GM06990 (cell line): ENCODE data around the gene R3HDML.
"Not testable (repeated sequence)": the region's sequence is repeated elsewhere in the genome, so short reads cannot be mapped to it uniquely, and the experiment has no call there.

Experiments used
- DNase-seq: peaks from one replicate; pipeline ENCODE4 v3.0.0-alpha.2; 2011; ENCODE audit not compliant: insufficient read length; ENCODE audit errors: extremely low read depth
- H3K27me3 ChIP-seq: replicated peaks from 2 replicates; pipeline ENCODE4 v1.6.0; 2011; ENCODE audit warnings: low read length; ENCODE audit not compliant: control insufficient read depth, insufficient read depth
- H3K36me3 ChIP-seq: 2 replicates; pipeline ENCODE4 v1.5.1; 2011; ENCODE audit warnings: low read length; ENCODE audit not compliant: control insufficient read depth, insufficient read depth
- H3K4me3 ChIP-seq: replicated peaks from 2 replicates; pipeline ENCODE4 v1.5.1; 2011; ENCODE audit warnings: low read depth, mild to moderate bottlenecking, control low read depth, low read length
- CTCF ChIP-seq: IDR thresholded peaks from 2 replicates; pipeline ENCODE4 v1.5.1; 2011; ENCODE audit warnings: low read length, control low read depth, mild to moderate bottlenecking, inconsistent platforms; ENCODE audit not compliant: insufficient read depth, poor library complexity, severe bottlenecking

Gene R3HDML

GRCh38 chr20:44324343-44324742 is 12.5 kb upstream of the R3HDML start:
- no peaks in the 10 kb centered on the region for H3K36me3 ChIP-seq
- no peak for DNase-seq
- no peaks in the 10 kb centered on the region for H3K27me3 ChIP-seq
- H3K4me3 ChIP-seq: no peak overlapping the region
- TF ChIP-seq CTCF: no peak

- peak overlapping the region; percentile 25 for H3K4me3 ChIP-seq
- no peaks in the 10 kb centered on the region for H3K27me3 ChIP-seq
- DNase-seq: no peak
- peak; percentile 4 for TF ChIP-seq CTCF
- no peaks in the 10 kb centered on the region for H3K36me3 ChIP-seq
Measured at GRCh38 chr20:44326391-44327159, 10.3 kb upstream of the R3HDML start.

GRCh38 chr20:44327748-44328147 is 9.1 kb upstream of the R3HDML start:
- H3K36me3 ChIP-seq, H3K4me3 ChIP-seq, H3K27me3 ChIP-seq, DNase-seq: not testable (repeated sequence)

- Histone ChIP-seq H3K27me3 (no peaks in the 10 kb centered on the region), H3K4me3 (no peak overlapping the region), H3K36me3 (no peaks in the 10 kb centered on the region)
- no peak for TF ChIP-seq CTCF
- DNase-seq: no peak
Measured at GRCh38 chr20:44328428-44328827, 8.4 kb upstream of the R3HDML start.

GRCh38 chr20:44331201-44331600 is 5.6 kb upstream of the R3HDML start:
- Histone ChIP-seq H3K36me3 (no peaks in the 10 kb centered on the region), H3K4me3 (no peak overlapping the region), H3K27me3 (no peaks in the 10 kb centered on the region)
- no peak for DNase-seq
- no peak for TF ChIP-seq CTCF

- Histone ChIP-seq H3K27me3 (no peaks in the 10 kb centered on the region; the same call in 1 of the 2 replicates), H3K4me3 (no peak overlapping the region), H3K36me3 (no peaks in the 10 kb centered on the region)
- no peak for TF ChIP-seq CTCF
- no peak for DNase-seq
Measured at GRCh38 chr20:44334306-44334705, 2.5 kb upstream of the R3HDML start.
